CD4-positive, alpha-beta T cell (primary cell): Measurements from ENCODE around the gene SEPTIN8. TPM values are rescaled to one million over a fixed set of nuclear protein-coding genes. Genes with fewer than 3 reads are reported as not detected.

Source experiments
- ATAC-seq: fragments of 200-7000 bp; cut with Tn5 transposase; one replicate; pipeline ENCODE4 v1.10.0; 2022; ENCODE audit warnings: mild to moderate bottlenecking; ENCODE audit not compliant: poor library complexity
- CTCF ChIA-PET: fragments of 350-600 bp; sonication (Branson Sonifier 250); formaldehyde crosslinking; loops from one replicate; lab custom pipeline; 2021; ENCODE audit warnings: antibody characterized with exemption, inconsistent platforms; lab: Charles Lee
- POLR2A ChIA-PET: fragments of 350-600 bp; sonication (Branson Sonifier 250); formaldehyde crosslinking; loops from one replicate; lab custom pipeline; 2021; ENCODE audit warnings: antibody characterized with exemption, inconsistent platforms; lab: Charles Lee
- DNase-seq, 14 experiments: peaks; one replicate each; pipeline ENCODE4 v3.0.0-alpha.2; 2013 to 2020; ENCODE audit warnings: mixed read lengths in 2 of 14
- H3K27ac ChIP-seq, 2 donors: one replicate each; pipeline versions ENCODE4 v1.5.1 to v1.7.0; 2013; ENCODE audit warnings: low read length in 2 of 2, low read depth in 1 of 2, mild to moderate bottlenecking in 1 of 2
- H3K27me3 ChIP-seq, 2 experiments: 1 replicate in 1 of 2; 2 replicates in 1 of 2; pipeline versions ENCODE4 v1.6.1 to v1.7.0; 2013; ENCODE audit warnings: low read length in 2 of 2, control low read depth in 1 of 2, mild to moderate bottlenecking in 1 of 2, moderate library complexity in 1 of 2; ENCODE audit not compliant: insufficient read depth in 2 of 2, control insufficient read depth in 1 of 2
- H3K36me3 ChIP-seq: one replicate; pipeline ENCODE4 v1.6.1; 2013; ENCODE audit warnings: low read length, control low read depth; ENCODE audit not compliant: insufficient read depth
- H3K4me1 ChIP-seq: one replicate; pipeline ENCODE4 v1.6.1; 2013; ENCODE audit warnings: low read length, control low read depth; ENCODE audit not compliant: insufficient read depth
- H3K4me3 ChIP-seq: one replicate; pipeline ENCODE4 v1.5.1; 2013; ENCODE audit warnings: mild to moderate bottlenecking, low read length, moderate library complexity
- H3K9me3 ChIP-seq, 2 experiments: 1 replicate in 1 of 2; 2 replicates in 1 of 2; pipeline versions ENCODE4 v1.6.1 to v1.7.0; 2013; ENCODE audit warnings: low read length in 2 of 2, mild to moderate bottlenecking in 2 of 2, control low read depth in 1 of 2, moderate library complexity in 1 of 2; ENCODE audit not compliant: control insufficient read depth in 1 of 2, insufficient read depth in 1 of 2
- H3K27ac Mint-ChIP-seq: one replicate; pipeline ENCODE4 v1.8.0; 2020; ENCODE audit warnings: mixed read lengths
- H3K27me3 Mint-ChIP-seq: one replicate; pipeline ENCODE4 v1.8.0; 2021; ENCODE audit warnings: mixed read lengths
- H3K36me3 Mint-ChIP-seq: one replicate; pipeline ENCODE4 v1.8.0; 2021; ENCODE audit warnings: low read depth, mixed read lengths
- H3K4me1 Mint-ChIP-seq: one replicate; pipeline ENCODE4 v1.8.0; 2021; ENCODE audit warnings: low read depth, mixed read lengths
- H3K4me3 Mint-ChIP-seq: one replicate; pipeline ENCODE4 v1.8.0; 2020; ENCODE audit warnings: mild to moderate bottlenecking, mixed read lengths
- H3K9me3 Mint-ChIP-seq: one replicate; pipeline ENCODE4 v1.8.0; 2020; ENCODE audit warnings: mixed read lengths
- intact Hi-C, 2 experiments: fragments of 100-400 bp; cut with DNase I in 1 of 2; cut with micrococcal nuclease in 1 of 2; formaldehyde crosslinking; loops; one replicate each; pipeline versions ENCODE4 v1.15.1 to v1.9.0; 2023 to 2025; cut with DNase I, micrococcal nuclease
- total RNA-seq, 174 experiments: library from RNA in 2 of 174; stranded (reverse) in 2 of 174; gene quantifications; one replicate each; pipeline ENCODE4 v1.2.3 and lab custom pipeline; 2021 to 2026
- TF ChIP-seq, protein P1 (sequence below): fragments of 200-600 bp; IDR thresholded peaks from one replicate; pipeline ENCODE4 v1.8.0; 2022; ENCODE audit warnings: antibody characterized with exemption, mild to moderate bottlenecking

SEPTIN8 gene
- total RNA-seq, 2 experiments from 2014 or later: 4.4 to 5.3 TPM

DNA sequence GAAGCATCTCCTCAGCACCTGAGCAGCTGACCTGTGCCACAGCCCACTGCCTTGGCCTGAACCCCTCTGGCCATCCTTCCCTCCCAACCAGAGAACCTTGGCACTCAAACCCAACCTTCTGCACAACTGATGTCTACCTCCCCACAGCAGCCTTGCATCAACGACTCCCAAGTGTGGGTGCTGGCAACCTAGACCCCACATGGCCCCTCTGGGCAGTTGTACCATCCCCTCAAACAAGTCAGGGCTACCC lies 10.3 kb downstream of the SEPTIN8 start:
- no peaks in the 10 kb centered on the region for H3K27me3 ChIP-seq
- no peak overlapping the region for H3K4me3 ChIP-seq
- DNase-seq: no peak
- Mint-ChIP-seq H3K36me3 (no peaks in the 10 kb centered on the region), H3K27me3 (no peaks in the 10 kb centered on the region), H3K27ac (no peak overlapping the region), H3K4me3 (no peak overlapping the region), H3K9me3 (no peaks in the 10 kb centered on the region), H3K4me1 (no peaks in the 10 kb centered on the region)
- TF ChIP-seq, protein P1, sequence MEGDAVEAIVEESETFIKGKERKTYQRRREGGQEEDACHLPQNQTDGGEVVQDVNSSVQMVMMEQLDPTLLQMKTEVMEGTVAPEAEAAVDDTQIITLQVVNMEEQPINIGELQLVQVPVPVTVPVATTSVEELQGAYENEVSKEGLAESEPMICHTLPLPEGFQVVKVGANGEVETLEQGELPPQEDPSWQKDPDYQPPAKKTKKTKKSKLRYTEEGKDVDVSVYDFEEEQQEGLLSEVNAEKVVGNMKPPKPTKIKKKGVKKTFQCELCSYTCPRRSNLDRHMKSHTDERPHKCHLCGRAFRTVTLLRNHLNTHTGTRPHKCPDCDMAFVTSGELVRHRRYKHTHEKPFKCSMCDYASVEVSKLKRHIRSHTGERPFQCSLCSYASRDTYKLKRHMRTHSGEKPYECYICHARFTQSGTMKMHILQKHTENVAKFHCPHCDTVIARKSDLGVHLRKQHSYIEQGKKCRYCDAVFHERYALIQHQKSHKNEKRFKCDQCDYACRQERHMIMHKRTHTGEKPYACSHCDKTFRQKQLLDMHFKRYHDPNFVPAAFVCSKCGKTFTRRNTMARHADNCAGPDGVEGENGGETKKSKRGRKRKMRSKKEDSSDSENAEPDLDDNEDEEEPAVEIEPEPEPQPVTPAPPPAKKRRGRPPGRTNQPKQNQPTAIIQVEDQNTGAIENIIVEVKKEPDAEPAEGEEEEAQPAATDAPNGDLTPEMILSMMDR: no peak
- peaks cover 3% of the 10 kb centered on the region for H3K36me3 ChIP-seq
- H3K27ac ChIP-seq: no peak overlapping the region
- ChIA-PET POLR2A (no interaction called here), CTCF (interaction anchor here (1.1 kb wide), 1 partner anchor 26 kb away, joined by 4 read pairs; no protein-coding TSS in a partner anchor)
- intact Hi-C loops: no loop called here
- H3K9me3 ChIP-seq: no peaks in the 10 kb centered on the region
- ATAC-seq: no peak
- H3K4me1 ChIP-seq: no peaks in the 10 kb centered on the region

DNA sequence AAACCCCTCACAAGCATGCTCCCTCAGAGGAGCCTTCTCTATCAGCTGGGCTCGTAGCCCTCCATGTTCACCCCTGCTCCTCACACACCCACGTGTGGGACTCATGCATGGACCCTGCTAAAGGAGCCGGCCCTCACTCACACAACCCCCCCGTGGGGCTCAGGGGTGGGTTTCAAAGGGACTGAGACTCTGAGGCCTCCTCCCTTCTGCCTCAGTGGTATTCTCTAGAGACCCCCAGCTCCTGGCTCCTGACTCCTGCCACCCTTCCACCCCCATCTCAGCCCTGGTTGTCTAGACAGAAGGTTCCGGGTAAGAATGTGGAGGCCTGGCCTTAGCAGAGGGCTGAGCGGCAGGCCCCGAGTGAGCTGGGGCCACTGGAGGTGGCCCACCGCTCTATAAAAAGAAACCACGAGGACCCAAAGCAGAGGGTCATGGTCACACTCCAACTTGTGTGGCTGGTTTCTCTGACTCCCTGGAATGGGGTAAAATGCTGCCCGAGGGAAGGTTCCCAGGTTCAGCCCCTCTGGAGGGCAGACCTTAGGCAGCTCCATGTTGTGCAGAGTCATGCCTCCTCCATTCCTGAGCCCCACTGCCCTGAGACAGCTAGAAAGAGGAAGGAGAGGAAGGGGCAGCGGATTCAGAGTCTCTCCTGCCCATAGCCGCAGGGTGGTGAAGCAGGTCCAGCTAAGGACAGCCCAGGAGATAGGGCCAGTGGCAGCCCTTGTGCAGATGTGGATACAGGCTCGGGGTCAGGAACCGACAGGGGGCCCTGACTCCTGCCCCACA lies 10.8 kb downstream of the SEPTIN8 start:
- H3K4me1 ChIP-seq: no peaks in the 10 kb centered on the region
- ATAC-seq: no peak
- H3K27me3 ChIP-seq: no peaks in the 10 kb centered on the region
- H3K27me3 Mint-ChIP-seq: no peaks in the 10 kb centered on the region
- H3K4me1 Mint-ChIP-seq: no peaks in the 10 kb centered on the region
- H3K36me3 Mint-ChIP-seq: no peaks in the 10 kb centered on the region
- intact Hi-C loops: no loop called here
- CTCF ChIA-PET: no interaction called here
- H3K36me3 ChIP-seq: peaks cover 3% of the 10 kb centered on the region
- H3K9me3 Mint-ChIP-seq: no peaks in the 10 kb centered on the region
- H3K27ac Mint-ChIP-seq: no peak overlapping the region
- H3K9me3 ChIP-seq: no peaks in the 10 kb centered on the region
- no peak overlapping the region for H3K4me3 ChIP-seq
- TF ChIP-seq, protein P1: no peak
- H3K4me3 Mint-ChIP-seq: no peak overlapping the region
- H3K27ac ChIP-seq: no peak overlapping the region
- POLR2A ChIA-PET: no interaction called here
- DNase-seq: no peak

DNA sequence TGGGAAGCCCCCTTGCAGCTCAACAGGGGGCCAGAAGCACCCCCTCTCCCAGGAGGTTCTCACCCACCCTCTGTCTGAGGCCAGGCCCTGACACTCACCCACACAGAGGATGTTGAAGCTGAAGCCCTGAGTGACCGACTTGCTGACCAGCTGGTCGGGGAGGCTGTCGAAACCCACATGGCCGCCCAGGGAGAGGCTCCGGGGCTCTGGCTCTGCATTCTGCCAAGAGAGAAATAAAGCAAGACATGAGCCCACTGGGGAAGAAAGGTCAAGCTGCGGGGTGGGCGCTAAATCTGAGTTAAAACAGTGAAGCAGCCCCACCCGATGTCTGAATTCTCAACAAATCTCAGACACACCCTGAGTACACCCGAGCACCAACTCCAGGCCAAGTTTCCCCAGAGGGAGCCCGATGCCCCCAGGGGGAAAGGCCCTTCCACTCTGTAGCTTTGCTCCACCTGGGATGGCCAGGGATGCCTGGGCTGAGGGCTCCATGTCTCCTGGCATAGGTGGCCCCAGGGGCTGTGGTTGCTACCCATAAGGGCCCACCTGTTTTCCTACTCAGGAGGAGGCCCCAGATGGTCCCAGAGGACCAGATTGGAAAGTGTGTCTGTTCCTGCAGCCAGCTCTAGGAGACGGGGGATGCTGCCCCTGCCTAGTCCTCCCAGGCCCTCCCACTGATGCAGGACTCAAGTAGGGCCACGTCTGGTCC lies 11.6 kb downstream of the SEPTIN8 start:
- CTCF ChIA-PET: no interaction called here
- no peak overlapping the region for H3K27ac Mint-ChIP-seq

More for the DNA sequence above, 11.6 kb downstream of the SEPTIN8 start:
- POLR2A ChIA-PET: no interaction called here
- no peak for DNase-seq
- H3K27ac ChIP-seq: no peak overlapping the region
- Mint-ChIP-seq H3K4me3 (no peak overlapping the region), H3K36me3 (no peaks in the 10 kb centered on the region), H3K27me3 (no peaks in the 10 kb centered on the region), H3K9me3 (no peaks in the 10 kb centered on the region), H3K4me1 (no peaks in the 10 kb centered on the region)
- no peaks in the 10 kb centered on the region for H3K27me3 ChIP-seq
- peaks cover 3% of the 10 kb centered on the region for H3K36me3 ChIP-seq
- no peaks in the 10 kb centered on the region for H3K9me3 ChIP-seq
- TF ChIP-seq, protein P1: no peak
- no peak overlapping the region for H3K4me3 ChIP-seq
- intact Hi-C loops: no loop called here
- H3K4me1 ChIP-seq: no peaks in the 10 kb centered on the region
- ATAC-seq: no peak
